HFFc6 (cell line): ENCODE results near the gene PSMD9. TPM values are rescaled to one million over a fixed set of nuclear protein-coding genes. Genes with fewer than 3 reads are reported as not detected.

ENCODE experiments used
- DNase-seq: peaks from one replicate; pipeline ENCODE4 v3.0.0-alpha.2; 2018
- H3K27ac Mint-ChIP-seq: 2 replicates; pipeline ENCODE4 v1.8.0; 2020; ENCODE audit warnings: mild to moderate bottlenecking, mixed read lengths
- H3K27me3 Mint-ChIP-seq: 2 replicates; pipeline ENCODE4 v1.8.0; 2021; ENCODE audit warnings: mild to moderate bottlenecking, moderate library complexity, mixed read lengths; ENCODE audit not compliant: insufficient read depth
- H3K36me3 Mint-ChIP-seq: 2 replicates; pipeline ENCODE4 v1.8.0; 2021; ENCODE audit warnings: low read depth, mixed read lengths
- H3K4me1 Mint-ChIP-seq: 2 replicates; pipeline ENCODE4 v1.8.0; 2020; ENCODE audit warnings: low read depth, mixed read lengths
- H3K4me3 Mint-ChIP-seq: 2 replicates; pipeline ENCODE4 v1.8.0; 2020; ENCODE audit warnings: mild to moderate bottlenecking, moderate library complexity, mixed read lengths
- H3K9me3 Mint-ChIP-seq: 2 replicates; pipeline ENCODE4 v1.8.0; 2020; ENCODE audit warnings: mild to moderate bottlenecking, mixed read lengths
- total RNA-seq, 6 experiments: library from RNA; stranded (reverse); fragmentation: NEBNext Ultra II Directional; extraction: Animal tissue kit (Norgen Biotek cat#: 25700); gene quantifications; 2 replicates in 1 of 6; 3 replicates in 5 of 6; pipeline ENCODE4 v1.2.3, GENCODE V29; 2021
- TF ChIP-seq, protein P1 (sequence below): fragments of 200-600 bp; sonication (generic); IDR thresholded peaks from 2 replicates; pipeline ENCODE4 v1.5.0; 2021; ENCODE audit warnings: antibody characterized with exemption, mild to moderate bottlenecking

The PSMD9 gene
- total RNA-seq, 6 experiments from 2014 or later: 63.4 to 84.7 (median 75.1) TPM

DNA sequence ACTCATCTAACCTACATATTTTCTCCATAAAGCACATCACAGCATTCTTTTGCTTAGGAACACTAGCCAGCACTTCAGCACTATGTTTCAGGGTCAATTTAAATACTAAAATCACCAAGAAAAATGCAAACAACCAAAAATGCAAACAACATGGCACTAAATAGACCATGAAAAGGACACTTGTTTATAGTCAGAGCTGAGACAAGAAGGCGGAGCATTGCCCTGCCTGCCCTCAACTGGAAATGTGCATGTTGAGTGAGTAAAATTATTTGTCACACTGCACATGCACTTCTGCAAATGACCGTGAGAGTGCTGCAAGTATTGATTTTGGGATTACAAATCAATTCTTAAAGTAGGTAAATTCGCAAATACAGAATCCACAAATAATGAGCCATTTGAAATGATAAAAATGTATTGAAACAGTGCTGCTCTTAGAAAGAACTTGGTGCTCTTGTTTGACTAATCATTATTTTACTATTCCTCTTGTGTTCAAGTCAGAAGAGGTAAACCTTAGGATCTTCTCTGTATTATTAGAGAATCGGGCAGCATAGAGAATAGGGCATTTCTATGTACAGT lies 64.6 kb downstream of the PSMD9 start:
- peaks cover 8% of the 10 kb centered on the region for H3K36me3 Mint-ChIP-seq
- H3K27me3 Mint-ChIP-seq: no peaks in the 10 kb centered on the region
- TF ChIP-seq, protein P1, sequence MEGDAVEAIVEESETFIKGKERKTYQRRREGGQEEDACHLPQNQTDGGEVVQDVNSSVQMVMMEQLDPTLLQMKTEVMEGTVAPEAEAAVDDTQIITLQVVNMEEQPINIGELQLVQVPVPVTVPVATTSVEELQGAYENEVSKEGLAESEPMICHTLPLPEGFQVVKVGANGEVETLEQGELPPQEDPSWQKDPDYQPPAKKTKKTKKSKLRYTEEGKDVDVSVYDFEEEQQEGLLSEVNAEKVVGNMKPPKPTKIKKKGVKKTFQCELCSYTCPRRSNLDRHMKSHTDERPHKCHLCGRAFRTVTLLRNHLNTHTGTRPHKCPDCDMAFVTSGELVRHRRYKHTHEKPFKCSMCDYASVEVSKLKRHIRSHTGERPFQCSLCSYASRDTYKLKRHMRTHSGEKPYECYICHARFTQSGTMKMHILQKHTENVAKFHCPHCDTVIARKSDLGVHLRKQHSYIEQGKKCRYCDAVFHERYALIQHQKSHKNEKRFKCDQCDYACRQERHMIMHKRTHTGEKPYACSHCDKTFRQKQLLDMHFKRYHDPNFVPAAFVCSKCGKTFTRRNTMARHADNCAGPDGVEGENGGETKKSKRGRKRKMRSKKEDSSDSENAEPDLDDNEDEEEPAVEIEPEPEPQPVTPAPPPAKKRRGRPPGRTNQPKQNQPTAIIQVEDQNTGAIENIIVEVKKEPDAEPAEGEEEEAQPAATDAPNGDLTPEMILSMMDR: no peak
- H3K4me3 Mint-ChIP-seq: no peak overlapping the region
- peaks cover 10% of the 10 kb centered on the region for H3K4me1 Mint-ChIP-seq
- DNase-seq: no peak
- H3K27ac Mint-ChIP-seq: no peak overlapping the region
- no peaks in the 10 kb centered on the region for H3K9me3 Mint-ChIP-seq

GRCh38 chr12:121953695-121954094 lies 65.1 kb downstream of the PSMD9 start:
- Mint-ChIP-seq H3K27ac (no peak overlapping the region), H3K9me3 (no peaks in the 10 kb centered on the region), H3K4me1 (peaks cover 12% of the 10 kb centered on the region), H3K27me3 (no peaks in the 10 kb centered on the region), H3K36me3 (peaks cover 10% of the 10 kb centered on the region), H3K4me3 (no peak overlapping the region)
- TF ChIP-seq, protein P1: no peak
- no peak for DNase-seq

GRCh38 chr12:121955258-121956237 lies 67.0 kb downstream of the PSMD9 start:
- TF ChIP-seq, protein P1: peak; percentile 83
- Mint-ChIP-seq H3K9me3 (no peaks in the 10 kb centered on the region), H3K4me3 (no peak overlapping the region), H3K27me3 (no peaks in the 10 kb centered on the region), H3K36me3 (peaks cover 16% of the 10 kb centered on the region), H3K27ac (no peak overlapping the region), H3K4me1 (peaks cover 8% of the 10 kb centered on the region)
- no peak for DNase-seq

- H3K4me3 Mint-ChIP-seq: no peak overlapping the region
- DNase-seq: no peak
- peaks cover 9% of the 10 kb centered on the region for H3K4me1 Mint-ChIP-seq
- TF ChIP-seq, protein P1: no peak
- H3K9me3 Mint-ChIP-seq: no peaks in the 10 kb centered on the region
- H3K27me3 Mint-ChIP-seq: no peaks in the 10 kb centered on the region; the same call in 1 of the 2 replicates
- H3K27ac Mint-ChIP-seq: no peak overlapping the region
- peaks cover 26% of the 10 kb centered on the region for H3K36me3 Mint-ChIP-seq
Observed at GRCh38 chr12:121957861-121958515, 69.4 kb downstream of the PSMD9 start.

- Mint-ChIP-seq H3K36me3 (peaks cover 28% of the 10 kb centered on the region), H3K27ac (no peak overlapping the region; the same call in 1 of the 2 replicates), H3K27me3 (no peaks in the 10 kb centered on the region; the same call in 1 of the 2 replicates), H3K9me3 (no peaks in the 10 kb centered on the region), H3K4me3 (no peak overlapping the region), H3K4me1 (peaks cover 13% of the 10 kb centered on the region)
- peak; percentile 11 for DNase-seq
- TF ChIP-seq, protein P1: no peak
Observed at GRCh38 chr12:121958541-121959240, 70.1 kb downstream of the PSMD9 start.
